ENCODE measurements around the gene SERPINA10. TPM values are rescaled to one million over a fixed set of nuclear protein-coding genes. Genes with fewer than 3 reads are reported as not detected.

The SERPINA10 gene
- total RNA-seq, 2 experiments from 2014 or later, result not detected

DNA sequence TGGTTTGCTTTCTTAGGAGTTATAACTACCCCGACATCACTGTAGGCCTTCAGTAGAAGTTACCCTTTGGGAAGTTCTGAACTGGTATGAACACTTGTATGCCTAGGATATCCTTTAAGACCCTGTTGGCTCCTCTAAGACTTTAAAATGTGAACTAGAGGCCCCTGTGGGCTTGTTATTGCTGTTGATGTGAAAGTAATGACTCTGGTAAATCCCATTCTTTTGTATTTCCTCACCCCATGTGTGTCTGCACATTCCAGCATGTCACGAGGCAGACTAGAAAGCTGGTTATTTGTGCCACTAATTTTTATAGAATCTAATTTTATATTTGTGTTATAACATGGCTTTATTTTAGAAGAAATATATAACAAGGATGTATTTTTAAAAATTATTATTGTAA lies 48.9 kb downstream of the SERPINA10 start:
- ChIA-PET POLR2A (interaction anchor here (0.6 kb wide), 1 partner anchor 1103 kb away, joined by 3 read pairs; no protein-coding TSS in a partner anchor), CTCF (interaction anchor here (1.6 kb wide), 1 partner anchor 242 kb away, joined by 4 read pairs; no protein-coding TSS in a partner anchor)
- no peaks in the 10 kb centered on the region for H3K4me1 Mint-ChIP-seq (ENCODE audit: low read depth)
- DNase-seq (no peak), ATAC-seq (no peak)
- no peak overlapping the region for H3K4me3 Mint-ChIP-seq
- H3K36me3 Mint-ChIP-seq (ENCODE audit: low read depth), result no peaks in the 10 kb centered on the region
- H3K9me3 Mint-ChIP-seq, result no peaks in the 10 kb centered on the region
- TF ChIP-seq, protein P1, sequence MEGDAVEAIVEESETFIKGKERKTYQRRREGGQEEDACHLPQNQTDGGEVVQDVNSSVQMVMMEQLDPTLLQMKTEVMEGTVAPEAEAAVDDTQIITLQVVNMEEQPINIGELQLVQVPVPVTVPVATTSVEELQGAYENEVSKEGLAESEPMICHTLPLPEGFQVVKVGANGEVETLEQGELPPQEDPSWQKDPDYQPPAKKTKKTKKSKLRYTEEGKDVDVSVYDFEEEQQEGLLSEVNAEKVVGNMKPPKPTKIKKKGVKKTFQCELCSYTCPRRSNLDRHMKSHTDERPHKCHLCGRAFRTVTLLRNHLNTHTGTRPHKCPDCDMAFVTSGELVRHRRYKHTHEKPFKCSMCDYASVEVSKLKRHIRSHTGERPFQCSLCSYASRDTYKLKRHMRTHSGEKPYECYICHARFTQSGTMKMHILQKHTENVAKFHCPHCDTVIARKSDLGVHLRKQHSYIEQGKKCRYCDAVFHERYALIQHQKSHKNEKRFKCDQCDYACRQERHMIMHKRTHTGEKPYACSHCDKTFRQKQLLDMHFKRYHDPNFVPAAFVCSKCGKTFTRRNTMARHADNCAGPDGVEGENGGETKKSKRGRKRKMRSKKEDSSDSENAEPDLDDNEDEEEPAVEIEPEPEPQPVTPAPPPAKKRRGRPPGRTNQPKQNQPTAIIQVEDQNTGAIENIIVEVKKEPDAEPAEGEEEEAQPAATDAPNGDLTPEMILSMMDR (IDR thresholded peaks at IDR 0.05), result no peak
- H3K27ac Mint-ChIP-seq, result no peak overlapping the region
- peaks cover 12% of the 10 kb centered on the region for H3K27me3 Mint-ChIP-seq
- intact Hi-C loops (cut with micrococcal nuclease), result no loop called here

DNA sequence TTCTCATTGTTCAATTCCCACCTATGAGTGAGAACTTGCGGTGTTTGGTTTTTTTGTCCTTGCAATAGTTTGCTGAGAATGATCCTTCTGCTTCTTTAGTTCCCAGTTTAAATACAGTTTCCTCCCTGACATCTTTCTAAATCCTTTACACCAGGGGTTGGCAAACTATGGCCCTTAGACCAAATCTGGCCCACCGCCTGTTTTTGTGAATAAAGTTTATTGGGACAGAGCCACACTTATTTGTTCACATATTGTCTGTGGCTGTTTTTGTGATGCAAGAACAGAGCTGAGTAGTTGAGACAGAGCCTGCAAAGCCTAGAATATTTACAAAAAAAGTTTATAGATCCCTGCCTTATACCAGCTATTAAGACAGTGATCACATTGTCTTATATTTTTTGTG lies 53.7 kb downstream of the SERPINA10 start:
- no peak overlapping the region for H3K27ac Mint-ChIP-seq
- no peak overlapping the region for H3K4me3 Mint-ChIP-seq
- POLR2A ChIA-PET, result no interaction called here
- intact Hi-C loops (cut with micrococcal nuclease), result no loop called here
- peaks cover 5% of the 10 kb centered on the region for H3K27me3 Mint-ChIP-seq
- TF ChIP-seq, protein P1 (IDR thresholded peaks at IDR 0.05), result no peak
- no peaks in the 10 kb centered on the region for H3K36me3 Mint-ChIP-seq (ENCODE audit: low read depth)
- no peak for DNase-seq
- no peaks in the 10 kb centered on the region for H3K4me1 Mint-ChIP-seq (ENCODE audit: low read depth)
- no peaks in the 10 kb centered on the region for H3K9me3 Mint-ChIP-seq
- CTCF ChIA-PET, result no interaction called here
- ATAC-seq, result no peak

DNA sequence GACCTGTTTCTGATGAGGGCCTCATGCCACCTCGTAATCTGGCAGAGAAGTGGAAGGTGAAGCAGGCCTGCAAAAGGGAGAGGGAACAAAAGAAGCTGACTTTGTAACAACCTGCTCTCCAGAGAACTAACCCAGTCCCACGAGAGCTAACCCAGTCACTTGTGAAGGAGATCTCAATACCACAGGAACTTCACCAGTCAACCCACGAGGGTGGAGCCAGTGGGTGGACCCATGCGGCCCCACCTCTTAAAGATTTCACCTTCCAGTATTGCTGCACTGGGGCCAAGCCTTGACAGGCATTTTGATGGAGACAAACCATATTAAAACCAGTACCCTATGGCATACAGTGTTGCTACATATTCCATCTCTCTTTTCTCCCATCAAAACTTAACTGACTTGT lies 55.1 kb downstream of the SERPINA10 start:
- Mint-ChIP-seq H3K9me3 (no peaks in the 10 kb centered on the region), H3K27ac (no peak overlapping the region), H3K4me3 (no peak overlapping the region), H3K4me1 (ENCODE audit: low read depth) (no peaks in the 10 kb centered on the region), H3K36me3 (ENCODE audit: low read depth) (no peaks in the 10 kb centered on the region), H3K27me3 (peaks cover 6% of the 10 kb centered on the region)
- ATAC-seq, result no peak
- intact Hi-C loops (cut with micrococcal nuclease), result no loop called here
- ChIA-PET POLR2A (no interaction called here), CTCF (no interaction called here)
- DNase-seq, result no peak
- TF ChIP-seq, protein P1 (IDR thresholded peaks at IDR 0.05), result no peak

DNA sequence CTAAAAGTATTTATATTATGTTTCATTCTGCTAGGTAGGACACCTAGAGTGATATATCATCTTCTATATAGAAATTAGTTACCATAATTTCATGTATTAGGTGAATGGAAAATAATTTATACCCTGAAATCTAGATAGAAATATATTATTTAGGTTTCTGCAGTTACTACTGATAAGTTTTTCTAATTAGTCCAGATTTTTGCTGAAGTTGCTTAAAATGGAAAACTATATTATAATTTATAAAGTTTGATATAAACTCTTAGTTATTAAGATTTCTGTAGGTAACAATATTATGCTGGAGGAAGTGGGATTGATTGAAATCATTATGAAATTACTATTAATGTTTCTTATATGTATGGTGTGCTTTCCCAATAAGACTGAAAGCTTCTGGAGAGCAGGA lies 56.0 kb downstream of the SERPINA10 start:
- TF ChIP-seq, protein P1 (IDR thresholded peaks at IDR 0.05), result no peak

More for the DNA sequence above, 56.0 kb downstream of the SERPINA10 start:
- Mint-ChIP-seq H3K9me3 (no peaks in the 10 kb centered on the region), H3K27ac (no peak overlapping the region), H3K36me3 (ENCODE audit: low read depth) (no peaks in the 10 kb centered on the region), H3K4me1 (ENCODE audit: low read depth) (no peaks in the 10 kb centered on the region), H3K4me3 (no peak overlapping the region), H3K27me3 (peaks cover 3% of the 10 kb centered on the region)
- intact Hi-C loops (cut with micrococcal nuclease), result no loop called here
- no peak for DNase-seq
- no peak for ATAC-seq
- ChIA-PET CTCF (no interaction called here), POLR2A (no interaction called here)

Other genes starting within 250 kb of the SERPINA10 start
- 100 to 1,000 TPM; 272 to 275 TPM for gene DDX24, start 212.1 kb downstream of the SERPINA10 start, total RNA-seq
- 10 to 100 TPM; 21.9 to 23.3 TPM for gene IFI27L1, start 212.0 kb downstream of the SERPINA10 start, total RNA-seq
- gene IFI27, start 182.5 kb downstream of the SERPINA10 start, total RNA-seq, result 1 to 10 TPM in 1 of 2 experiments, under 1 TPM in 1; 0.86 to 4.1 TPM
- 10 to 100 TPM; 43.0 to 44.5 TPM for gene IFI27L2, start 163.7 kb downstream of the SERPINA10 start, total RNA-seq
- 1 to 10 TPM in 1 of 2 experiments, under 1 TPM in 1; 0.63 to 1.2 TPM for gene PPP4R4, start 118.9 kb downstream of the SERPINA10 start, total RNA-seq
- gene SERPINA6, start 30.1 kb upstream of the SERPINA10 start, total RNA-seq, result not detected
- not detected for gene SERPINA2, start 73.4 kb upstream of the SERPINA10 start, total RNA-seq
- gene SERPINA1, start 95.3 kb upstream of the SERPINA10 start, total RNA-seq, result 1 to 10 TPM; 1.0 to 1.9 TPM
- not detected for gene SERPINA11, start 159.5 kb upstream of the SERPINA10 start, total RNA-seq
- not detected for gene SERPINA9, start 182.9 kb upstream of the SERPINA10 start, total RNA-seq
- not detected for gene SERPINA12, start 216.2 kb upstream of the SERPINA10 start, total RNA-seq